Measurements from ENCODE around the gene GNS. TPM values are rescaled to one million over a fixed set of nuclear protein-coding genes. Genes with fewer than 3 reads are reported as not detected.

Gene GNS
- total RNA-seq, 1 experiment from 2014 or later, result 26.0 TPM

DNA sequence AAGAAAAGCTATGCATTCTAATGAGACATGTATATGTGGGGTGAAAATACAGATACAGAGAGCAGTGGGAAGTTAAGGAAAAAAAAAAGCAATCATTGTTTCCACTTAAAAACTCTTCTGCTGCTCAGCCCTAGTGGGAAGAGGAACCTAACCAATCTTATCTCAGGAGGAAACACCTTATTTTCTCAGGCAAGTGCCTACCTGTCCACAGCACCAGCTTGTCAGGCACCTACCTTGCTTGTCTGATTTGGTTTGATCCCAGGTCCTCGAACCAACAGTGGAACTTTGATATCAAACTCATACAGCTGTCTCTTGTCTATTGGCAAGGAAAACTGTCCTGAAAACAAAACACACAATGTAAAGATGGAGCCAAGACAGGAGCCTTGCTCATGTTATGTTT is 22.4 kb downstream of the GNS start:
- Histone ChIP-seq H4K91ac (ENCODE audit: insufficient read length, low read depth, low read length) (no peak overlapping the region), H2BK15ac (ENCODE audit: low read depth, low read length) (no peak overlapping the region), H2AFZ (ENCODE audit: low read length) (no peak overlapping the region), H4K8ac (replicated peaks; ENCODE audit: insufficient read length, low read depth, low read length) (no peak overlapping the region), H3K4me2 (ENCODE audit: insufficient read depth, insufficient read length, low read length) (no peak overlapping the region), H3K9ac (ENCODE audit: extremely low read depth, insufficient read length, low read length) (no peak overlapping the region), H2AK5ac (ENCODE audit: insufficient read length, low read length) (no peak overlapping the region), H3T11ph (ENCODE audit: low read length) (no peak overlapping the region), H3K27ac (ENCODE audit: insufficient read length, low read depth, low read length) (no peak overlapping the region), H3K18ac (ENCODE audit: insufficient read length, low read depth, low read length) (no peak overlapping the region), H3K4ac (ENCODE audit: low read depth, low read length) (no peak overlapping the region), H2BK5ac (ENCODE audit: insufficient read length, low read length) (no peak overlapping the region), H2BK12ac (ENCODE audit: insufficient read length, low read depth, low read length) (no peak overlapping the region), H3K56ac (ENCODE audit: insufficient read length, low read depth, low read length) (no peak overlapping the region), H3K14ac (ENCODE audit: insufficient read depth, low read length) (no peak overlapping the region), H3K4me1 (ENCODE audit: insufficient read depth, low read length) (no peaks in the 10 kb centered on the region), H3K79me1 (ENCODE audit: insufficient read depth, low read depth, low read length, poor library complexity, severe bottlenecking) (no peaks in the 10 kb centered on the region), H4K20me1 (ENCODE audit: control insufficient read depth, insufficient read depth, insufficient read length) (no peaks in the 10 kb centered on the region), H3K23me2 (ENCODE audit: insufficient read length, low read depth, low read length, poor library complexity, severe bottlenecking) (no peaks in the 10 kb centered on the region), H3K23ac (ENCODE audit: insufficient read length, low read depth, low read length) (no peak overlapping the region), H2BK20ac (ENCODE audit: low read depth, low read length, poor library complexity, severe bottlenecking) (no peak overlapping the region), H2BK120ac (ENCODE audit: low read depth, low read length, poor library complexity, severe bottlenecking) (no peak overlapping the region), H3K79me2 (ENCODE audit: insufficient read depth, low read length) (no peaks in the 10 kb centered on the region), H3K9me3 (ENCODE audit: control insufficient read depth, low read depth, low read length) (no peaks in the 10 kb centered on the region), H3K27me3 (ENCODE audit: insufficient read depth, low read length) (no peaks in the 10 kb centered on the region), H4K5ac (ENCODE audit: insufficient read length, low read depth, low read length) (no peak overlapping the region)
- H3K4me1 Mint-ChIP-seq, result no peaks in the 10 kb centered on the region
- TF ChIP-seq CTCF (conservative IDR thresholded peaks at IDR 0.05), result no peak
- no peak for DNase-seq
- H3K27me3 Mint-ChIP-seq (ENCODE audit: low read depth), result no peaks in the 10 kb centered on the region
- H3K9me3 Mint-ChIP-seq, result no peaks in the 10 kb centered on the region
- peak overlapping the region in 1 of 3 experiments; percentile 53; a peak in 1 of 7 replicates for H3K27ac Mint-ChIP-seq
- peaks cover 16 to 67% (median 60%) of the 10 kb centered on the region in 3 experiments; a peak in 5 of 7 replicates for H3K36me3 Mint-ChIP-seq (ENCODE audit: insufficient read depth in 1 of 3, low read depth in 3 of 3)
- H3K4me3 Mint-ChIP-seq, result no peak overlapping the region
- no CpG with 5 or more reads among the region's 1 CpG for WGBS (ENCODE audit: extremely low coverage, insufficient read length, low lambda C conversion rate)
